ACHN (cell line): Measurements from ENCODE around the gene CPD.
"Not testable (repeated sequence)": the region's sequence is repeated elsewhere in the genome, so short reads cannot be mapped to it uniquely, and the experiment has no call there.

Experiments used
- DNase-seq: peaks from one replicate; pipeline ENCODE4 v3.0.0-alpha.2; 2015
- in situ Hi-C: cut with HindIII; loops from 2 replicates; pipeline ENCODE4 v1.10.0; 2017; ENCODE audit warnings: low sequenced_read_pairs, low pct_ligation_motif_present, low pct_unique_long_range_greater_than_20kb

Gene CPD

DNA sequence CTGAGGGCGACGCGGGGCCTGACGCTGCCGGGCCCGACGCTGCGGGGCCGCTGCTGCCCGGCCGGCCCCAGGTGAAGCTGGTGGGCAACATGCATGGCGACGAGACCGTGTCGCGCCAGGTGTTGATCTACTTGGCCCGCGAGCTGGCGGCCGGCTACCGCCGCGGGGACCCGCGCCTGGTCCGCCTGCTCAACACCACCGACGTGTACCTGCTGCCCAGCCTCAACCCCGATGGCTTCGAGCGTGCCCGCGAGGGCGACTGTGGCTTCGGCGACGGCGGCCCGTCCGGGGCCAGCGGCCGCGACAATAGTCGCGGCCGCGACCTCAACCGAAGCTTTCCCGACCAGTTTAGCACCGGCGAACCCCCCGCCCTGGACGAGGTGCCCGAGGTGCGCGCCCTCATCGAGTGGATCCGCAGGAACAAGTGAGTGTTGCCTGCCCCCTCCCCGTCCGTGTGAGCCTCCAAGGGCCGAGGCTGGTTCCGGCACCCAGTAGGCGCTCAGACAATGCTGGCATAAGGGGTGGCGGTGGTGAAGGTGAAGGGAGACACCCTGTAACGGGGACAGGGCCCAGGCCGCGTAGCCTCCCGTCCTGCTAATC lies 676 bp downstream of the CPD start:
- in situ Hi-C loops: no loop called here

DNA sequence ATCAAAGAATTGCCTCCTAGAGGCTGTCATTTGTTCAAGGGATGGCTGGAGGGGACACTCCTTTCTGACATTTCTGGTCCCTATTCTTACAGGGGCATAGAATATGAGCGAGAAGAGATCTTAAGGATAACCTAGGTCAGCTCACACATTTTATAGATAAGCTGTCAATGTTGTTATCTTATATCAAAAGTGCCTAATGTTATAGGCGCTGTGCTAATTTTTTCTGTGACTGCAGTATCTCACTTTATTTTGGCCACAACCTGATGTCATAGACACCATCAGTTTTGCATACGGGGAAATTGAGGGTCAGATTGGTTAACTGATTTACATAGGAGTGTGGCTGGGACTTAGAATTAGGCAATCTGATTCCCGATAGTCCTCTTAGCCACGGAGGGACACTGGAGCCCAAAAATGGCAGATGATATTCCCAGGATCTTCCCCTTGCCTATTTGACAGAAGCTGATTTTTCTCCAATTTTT lies 1.2 kb downstream of the CPD start:
- no peak for DNase-seq
- in situ Hi-C loops: no loop called here

More for the DNA sequence above, 676 bp downstream of the CPD start:
- DNase-seq: no peak

DNA sequence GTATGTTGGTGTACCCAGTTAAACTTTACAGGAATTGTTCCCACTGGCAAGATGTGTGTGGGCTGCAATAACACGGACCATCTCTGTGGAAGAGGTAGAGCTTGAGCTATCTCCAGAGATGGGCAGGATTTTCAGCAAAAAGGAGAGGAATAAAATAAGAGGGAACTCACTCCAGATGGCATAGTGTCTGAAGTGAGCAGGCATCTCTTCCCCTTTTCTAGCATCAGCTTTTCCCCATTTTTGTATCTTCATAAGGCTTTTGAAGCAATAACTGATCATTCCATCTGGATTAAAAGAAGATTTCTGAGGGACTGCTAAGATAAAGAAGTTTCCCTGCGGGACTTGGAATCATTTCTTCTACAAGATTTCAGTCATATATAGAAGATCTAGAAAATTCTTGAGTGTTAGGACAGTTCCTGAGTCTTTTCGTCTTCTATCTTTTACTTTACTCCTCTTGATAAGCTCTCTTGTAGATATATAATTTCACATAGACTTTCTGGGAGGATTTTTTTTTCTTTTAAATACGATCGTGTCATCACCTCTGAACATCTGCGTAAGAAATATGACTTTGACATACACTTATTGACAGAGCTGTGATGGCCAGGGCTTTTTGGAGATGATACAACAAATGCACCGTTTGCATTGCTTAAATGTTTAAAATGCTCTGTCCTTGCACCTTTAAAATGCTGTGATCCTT lies 2.1 kb downstream of the CPD start:
- no peak for DNase-seq
- in situ Hi-C loops: no loop called here

DNA sequence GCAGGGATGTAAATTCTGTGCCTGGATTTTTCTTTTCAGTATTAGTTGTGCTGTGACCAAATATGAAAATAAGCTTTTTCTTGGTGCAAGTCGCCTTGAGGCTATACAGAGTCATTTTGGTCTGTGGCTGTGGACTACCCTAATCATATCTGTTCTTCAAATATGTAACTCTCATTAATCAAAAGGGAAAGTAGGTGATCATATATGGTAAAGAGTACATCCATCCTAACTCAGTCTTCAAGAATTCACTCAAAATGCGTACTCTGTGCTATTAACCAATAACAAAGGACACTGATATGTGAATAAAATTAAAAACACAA lies 2.6 kb downstream of the CPD start:
- no peak for DNase-seq
- in situ Hi-C loops: no loop called here

DNA sequence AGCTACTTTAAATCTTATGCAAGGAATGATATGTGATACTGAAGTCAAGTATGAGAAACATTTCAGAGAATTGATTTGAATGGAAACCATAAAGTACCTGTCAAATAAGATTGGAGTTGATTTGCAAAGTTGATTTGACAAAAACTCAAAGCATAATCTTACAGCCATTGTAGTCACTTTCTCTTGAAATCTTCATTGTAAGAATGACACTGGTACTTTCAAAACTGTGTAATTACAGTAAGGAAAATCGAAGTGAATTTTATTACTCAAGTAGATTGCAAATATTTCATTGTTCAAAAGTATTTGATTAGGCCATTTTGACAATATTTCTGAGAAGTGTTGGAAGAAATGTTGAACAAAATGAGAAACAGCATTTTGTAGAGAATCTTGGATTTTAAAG lies 3.6 kb downstream of the CPD start:
- in situ Hi-C loops: no loop called here
- no peak for DNase-seq

DNA sequence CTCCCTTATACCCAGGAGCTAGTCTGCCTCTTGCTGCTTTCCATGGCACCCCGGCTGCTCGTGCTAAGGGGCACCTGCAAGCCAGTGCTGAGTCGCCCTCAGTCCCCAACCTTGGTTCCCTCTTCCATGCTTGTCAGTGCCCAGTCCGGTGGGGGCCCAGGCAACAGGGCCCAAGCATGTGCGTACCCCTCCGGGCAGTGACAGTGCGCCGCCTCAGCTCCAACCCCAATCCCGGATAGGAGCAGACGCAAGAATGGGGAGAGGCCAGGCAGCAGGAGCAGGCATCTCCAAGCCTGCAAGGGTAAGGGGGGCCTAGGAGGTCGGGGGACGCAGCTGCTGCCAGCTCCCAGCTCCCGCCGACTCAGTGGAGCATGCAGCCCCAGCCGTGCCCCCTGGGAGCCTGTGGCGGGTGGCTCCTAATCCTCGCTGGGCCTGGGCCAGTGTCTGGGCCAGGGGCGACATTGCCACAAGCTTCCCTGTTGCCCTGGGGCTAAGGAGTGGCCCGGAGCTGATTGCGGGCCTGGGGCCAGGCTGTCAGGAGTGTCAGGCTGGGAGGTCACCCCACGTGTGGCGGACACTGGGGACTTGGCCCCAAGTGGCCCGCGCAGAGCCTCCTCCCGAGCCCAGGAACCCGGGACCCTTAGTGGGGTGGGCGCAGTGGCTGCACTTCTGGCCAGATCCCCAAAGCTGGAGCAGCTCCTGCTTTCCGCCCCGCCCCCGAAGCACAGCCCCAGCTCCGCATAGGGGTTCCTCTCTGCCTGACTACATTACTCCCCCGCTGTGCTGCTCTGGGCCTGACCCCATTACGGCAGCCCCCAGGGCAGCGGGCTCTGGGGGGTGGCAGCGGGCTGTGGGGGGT lies 9.8 kb downstream of the CPD start:
- in situ Hi-C loops: no loop called here
- DNase-seq: no peak

DNA sequence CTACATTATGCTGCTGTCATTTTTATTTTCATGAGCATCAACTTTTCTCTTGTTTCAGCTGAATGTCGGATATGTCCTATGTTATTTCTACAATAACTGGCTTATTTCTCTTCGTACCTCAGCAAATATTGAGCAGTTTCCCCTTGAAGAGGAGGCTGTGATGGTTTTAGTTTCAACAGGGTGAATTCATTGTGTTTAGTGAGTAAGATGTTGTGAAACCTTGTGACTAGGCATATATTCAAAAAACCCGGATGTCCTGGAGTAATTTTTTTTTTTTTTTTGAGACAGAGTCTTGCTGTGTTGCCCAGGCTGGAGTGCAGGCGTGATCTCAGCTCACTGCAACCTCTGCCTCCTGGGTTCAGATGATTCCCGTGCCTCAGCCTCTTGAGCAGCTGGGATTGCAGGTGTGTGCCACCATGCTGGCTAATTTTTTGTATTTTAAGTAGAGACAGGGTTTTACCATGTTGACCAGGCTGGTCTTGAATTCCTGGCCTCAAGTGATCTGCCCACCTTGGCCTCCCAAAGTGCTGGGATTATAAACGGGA lies 11.1 kb downstream of the CPD start:
- no peak for DNase-seq
- in situ Hi-C loops: no loop called here

DNA sequence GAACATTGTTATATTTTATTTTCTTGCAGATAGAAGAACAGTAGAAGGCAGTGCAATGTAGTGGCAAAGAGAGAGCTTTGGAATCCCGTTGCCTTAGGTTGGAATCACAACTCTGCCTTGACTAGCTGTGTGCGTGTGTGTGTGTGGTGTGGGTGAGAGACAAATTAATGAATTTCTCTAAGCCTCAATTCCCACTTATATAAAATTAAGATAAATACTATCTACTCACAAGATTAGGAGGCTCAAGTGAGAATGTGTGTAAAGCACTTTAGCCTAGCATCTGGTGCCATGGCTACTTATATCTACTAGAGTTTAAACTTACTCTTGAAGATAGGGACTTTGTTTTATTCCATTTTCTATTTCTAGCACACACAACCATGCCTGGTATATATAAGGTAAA lies 12.8 kb downstream of the CPD start:
- in situ Hi-C loops: no loop called here

DNA sequence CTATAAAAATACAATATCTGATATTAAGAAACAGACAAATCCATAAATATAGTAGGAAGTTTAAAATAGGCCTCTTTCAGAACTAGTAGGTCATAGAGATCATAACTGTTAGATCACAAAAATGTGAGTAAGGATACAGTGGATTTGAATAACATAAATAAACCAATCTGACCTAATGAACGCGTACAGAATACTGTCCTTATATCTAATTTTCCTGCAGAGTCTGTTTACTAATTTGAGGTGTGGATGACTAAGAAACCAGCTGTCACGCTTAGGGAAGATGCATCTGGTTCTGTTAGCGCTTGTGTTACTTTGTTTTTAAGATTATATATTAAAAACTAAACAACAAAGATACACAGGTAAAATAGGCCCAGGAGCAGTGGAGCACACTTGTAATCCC lies 14.8 kb downstream of the CPD start:
- in situ Hi-C loops: no loop called here
- no peak for DNase-seq

More for the DNA sequence above, 12.8 kb downstream of the CPD start:
- DNase-seq: no peak

DNA sequence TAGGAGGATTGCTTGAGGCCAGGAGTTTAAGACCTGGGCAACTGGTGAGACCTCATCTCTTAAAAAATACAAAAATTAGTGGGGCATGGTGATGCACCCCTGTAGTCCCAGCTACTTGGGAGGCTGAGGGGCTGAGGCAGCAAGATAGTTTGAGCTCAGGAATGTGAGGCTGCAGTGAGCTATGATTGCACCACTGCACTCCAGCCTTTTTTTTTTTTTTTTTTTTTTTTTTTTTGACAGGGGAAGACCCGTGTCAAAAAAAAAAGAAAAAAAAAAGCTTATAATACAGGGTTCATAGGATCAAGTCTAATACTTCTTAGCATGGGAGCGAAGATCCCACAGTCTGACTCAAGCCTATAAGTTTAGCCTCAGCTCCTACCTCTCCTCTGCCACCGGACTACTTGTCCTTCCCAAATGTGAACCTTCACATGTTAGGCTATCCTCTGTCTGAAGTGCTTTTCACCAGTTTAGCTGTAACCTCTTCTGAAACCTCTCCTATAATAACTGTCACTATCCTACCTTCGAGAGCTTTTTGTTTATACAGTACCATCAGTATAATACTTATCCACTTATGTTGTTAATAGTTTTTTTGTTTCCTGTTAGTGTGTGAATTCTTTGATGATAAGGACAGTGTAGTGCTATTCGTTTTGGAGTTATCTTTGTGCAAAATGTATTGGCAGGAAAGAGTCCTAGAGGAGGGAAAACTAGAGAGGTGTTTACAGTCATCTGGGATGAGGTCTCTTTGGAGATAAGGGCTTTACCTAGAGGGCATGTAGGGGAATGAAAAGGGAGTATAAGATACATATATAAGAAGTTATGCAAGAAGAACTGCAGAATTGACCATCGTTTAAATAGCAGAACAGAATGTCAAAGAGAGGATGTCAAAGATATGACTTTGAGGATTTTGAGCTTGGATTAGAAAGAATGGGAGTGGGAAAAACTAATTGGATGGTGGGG lies 15.5 kb downstream of the CPD start:
- in situ Hi-C loops: no loop called here
- no peak for DNase-seq

DNA sequence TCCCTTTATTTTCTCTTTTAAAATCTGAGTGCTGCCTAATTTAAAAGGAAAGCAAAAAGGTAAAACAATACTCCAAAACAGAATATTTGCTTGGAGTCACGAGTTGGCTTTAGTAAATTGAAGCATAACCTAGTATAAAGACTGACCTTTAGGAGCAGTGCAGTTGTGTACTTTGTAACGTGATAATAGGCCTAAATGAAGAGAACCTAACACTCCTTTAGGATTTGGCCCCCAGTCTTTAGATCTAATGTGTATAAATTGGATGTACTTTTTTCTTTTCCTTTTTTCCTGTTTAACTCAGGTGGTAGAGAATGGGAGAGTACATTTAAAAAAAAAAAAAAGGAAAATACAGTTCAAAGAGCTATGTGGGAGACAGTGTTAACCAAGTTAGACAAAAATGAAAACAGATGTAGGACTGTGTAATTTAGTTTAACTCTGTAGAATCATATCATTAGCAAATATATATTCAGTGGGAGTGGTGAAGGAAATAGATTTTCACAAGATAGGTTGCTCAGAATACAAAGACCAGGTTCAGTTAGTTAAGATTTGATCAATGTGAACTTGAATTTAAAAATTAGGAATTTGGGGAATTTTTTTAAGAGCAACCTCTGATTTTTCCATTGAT lies 16.8 kb downstream of the CPD start:
- DNase-seq: no peak
- in situ Hi-C loops: no loop called here

DNA sequence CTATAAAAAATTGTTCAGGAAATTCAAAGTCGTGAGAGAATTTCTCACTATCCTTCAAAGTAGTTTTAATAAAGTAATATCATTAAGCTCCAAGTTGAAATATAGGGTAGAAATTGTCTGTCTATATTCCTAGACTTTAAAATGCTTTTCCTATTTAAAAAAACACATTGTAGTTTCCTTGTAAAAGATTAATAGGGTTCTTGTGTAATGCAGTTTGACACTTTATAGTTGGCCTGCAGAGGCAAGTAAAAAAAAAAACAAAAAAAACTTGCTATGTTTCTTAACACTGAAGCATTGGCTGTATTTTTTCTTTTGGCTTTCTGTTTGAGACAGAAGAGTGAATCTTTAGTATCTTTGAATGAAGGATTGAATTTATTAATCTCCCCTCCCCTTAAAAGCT lies 17.4 kb downstream of the CPD start:
- in situ Hi-C loops: no loop called here
- DNase-seq: no peak

DNA sequence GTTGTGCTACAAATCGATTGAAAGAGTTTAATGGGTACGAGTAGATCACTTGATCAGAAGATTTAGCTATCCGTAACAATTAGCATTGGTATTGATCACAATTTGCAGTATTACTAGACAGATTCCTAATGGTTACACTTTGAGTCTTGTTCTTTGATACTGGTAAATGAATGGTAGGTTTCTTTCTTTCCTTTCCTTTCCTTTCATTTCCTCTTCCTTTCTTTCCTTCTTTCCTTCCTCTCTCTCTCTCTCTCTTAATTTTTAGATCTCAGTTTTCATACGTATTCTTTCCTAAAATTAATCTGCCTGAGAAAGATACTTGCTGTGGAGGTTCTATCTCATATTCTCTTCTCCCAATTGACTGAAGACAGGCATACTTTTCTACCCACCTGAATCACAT lies 17.9 kb downstream of the CPD start:
- in situ Hi-C loops: no loop called here

DNA sequence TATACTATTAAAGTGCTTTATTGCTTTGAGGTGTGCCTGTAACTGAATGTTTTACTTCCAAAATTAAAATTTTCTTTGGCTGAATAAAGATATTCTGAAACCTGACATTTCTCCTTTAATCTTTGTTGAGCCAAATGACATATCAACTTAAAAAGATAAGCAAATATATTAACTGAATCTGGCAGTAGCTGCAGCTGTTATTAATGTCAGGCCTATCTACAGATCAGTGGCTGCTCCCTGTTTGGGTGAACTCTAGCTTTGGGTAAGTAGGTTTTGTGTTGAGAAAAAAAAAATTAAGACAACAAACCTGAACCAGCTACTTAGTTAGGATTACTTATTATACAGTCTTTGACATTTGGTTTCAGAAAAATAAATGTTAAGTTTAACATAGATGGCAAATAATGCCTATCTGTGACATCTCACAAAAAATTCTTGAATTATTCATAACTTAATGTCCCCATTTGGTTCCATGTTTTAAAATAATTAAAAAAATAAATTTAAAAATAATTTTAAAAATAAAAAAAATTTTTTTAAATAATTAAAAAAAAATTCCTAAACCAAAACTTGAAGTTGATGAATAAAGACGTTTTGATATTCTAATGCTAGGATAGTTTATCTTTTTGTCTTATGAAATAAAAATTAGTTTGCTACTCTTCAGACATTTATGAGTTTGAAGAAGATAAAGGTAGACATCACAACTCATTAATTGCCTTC lies 19.8 kb downstream of the CPD start:
- in situ Hi-C loops: no loop called here
- no peak for DNase-seq

More for the DNA sequence above, 17.9 kb downstream of the CPD start:
- no peak for DNase-seq

DNA sequence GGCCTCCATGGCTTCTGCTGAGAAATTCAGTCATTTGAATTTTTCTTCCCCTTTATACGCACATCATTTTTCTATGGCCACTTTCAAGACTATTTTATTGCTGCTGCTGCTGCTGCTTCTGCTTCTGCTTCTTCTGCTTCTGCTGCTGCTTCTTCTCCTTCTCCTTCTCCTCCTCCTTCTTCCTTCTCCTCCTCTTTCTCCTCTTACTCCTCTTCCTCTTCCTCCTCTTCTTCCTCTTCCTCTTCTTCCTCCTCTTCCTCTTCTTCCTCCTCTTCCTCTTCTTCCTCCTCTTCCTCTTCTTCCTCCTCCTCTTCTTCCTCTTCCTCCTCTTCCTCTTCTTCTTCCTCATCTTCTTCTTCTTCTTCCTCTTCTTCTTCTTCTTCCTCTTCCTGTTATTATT lies 22.4 kb downstream of the CPD start:
- no peak for DNase-seq
- in situ Hi-C loops: no loop called here

DNA sequence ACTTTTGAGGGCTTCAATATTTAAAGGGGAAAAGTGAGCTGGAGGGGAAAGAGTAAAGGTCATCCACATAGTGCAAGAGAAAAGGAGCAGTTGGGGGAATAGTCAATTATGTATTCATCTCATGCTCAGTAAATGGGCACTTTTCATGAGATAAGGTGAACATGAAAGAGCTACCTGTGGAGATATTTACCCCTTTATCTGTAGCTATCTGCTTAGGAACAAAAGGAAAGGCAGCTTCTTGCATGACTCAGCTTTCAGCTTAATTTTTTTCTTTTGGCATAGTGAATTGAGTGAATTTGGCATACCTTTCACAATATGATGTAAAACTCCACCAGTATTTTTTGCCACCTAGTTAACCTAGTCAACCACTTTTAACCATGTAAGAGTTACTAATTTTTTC lies 26.4 kb downstream of the CPD start:
- DNase-seq: no peak
- in situ Hi-C loops: no loop called here

DNA sequence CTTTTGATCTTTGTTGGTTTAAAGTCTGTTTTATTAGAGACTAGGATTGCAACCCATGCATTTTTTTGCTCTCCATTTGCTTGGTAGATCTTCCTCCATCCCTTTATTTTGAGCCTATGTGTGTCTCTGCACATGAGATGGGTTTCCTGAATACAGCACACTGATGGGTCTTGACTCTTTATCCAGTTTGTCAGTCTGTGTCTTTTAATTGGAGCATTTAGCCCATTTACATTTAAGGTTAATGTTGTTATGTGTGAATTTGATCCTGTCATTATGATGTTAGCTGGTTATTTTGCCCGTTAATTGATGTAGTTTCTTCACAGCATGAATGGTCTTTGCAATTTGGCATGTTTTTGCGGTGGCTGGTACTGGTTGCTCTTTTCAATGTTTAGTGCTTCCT lies 31.9 kb downstream of the CPD start:
- in situ Hi-C loops, DNase-seq: not testable (repeated sequence)
